ENCODE data around the gene TACC3.
"Not testable (repeated sequence)": the region's sequence is repeated elsewhere in the genome, so short reads cannot be mapped to it uniquely, and the experiment has no call there.

The TACC3 gene

DNA sequence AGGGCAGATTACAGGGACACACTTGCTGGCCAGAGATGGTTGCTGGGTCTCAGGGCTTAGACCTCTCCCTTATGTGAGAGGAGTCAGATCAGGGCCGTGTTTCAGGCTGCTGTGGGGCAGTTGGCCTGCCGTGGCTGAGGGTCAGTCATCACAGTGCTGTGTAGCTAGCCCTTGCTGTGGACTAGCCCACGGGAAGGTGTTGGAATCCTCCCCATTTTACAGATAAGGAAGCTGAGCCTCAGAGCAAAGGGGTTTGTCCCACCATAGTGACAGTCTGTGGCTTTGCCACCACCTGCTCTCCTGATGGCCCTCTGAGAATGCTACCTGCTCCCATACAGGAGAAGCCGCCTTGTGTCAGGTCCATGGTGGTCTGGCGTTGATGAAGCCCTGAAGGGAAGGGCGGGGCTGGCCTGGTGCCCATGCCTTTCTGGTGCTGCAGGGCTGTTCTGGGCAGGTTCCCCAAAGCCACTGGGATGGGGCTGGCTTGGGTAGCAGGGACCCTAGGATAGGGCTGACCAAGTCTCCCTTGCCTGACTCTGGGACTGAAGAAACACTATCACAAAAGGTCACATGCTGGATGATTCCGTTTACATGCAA, 34.8 kb upstream of the TACC3 start:
- peaks cover 4% of the 10 kb centered on the region for H3K27me3 Mint-ChIP-seq
- H3K9me3 Mint-ChIP-seq = no peaks in the 10 kb centered on the region
- H3K27ac Mint-ChIP-seq = no peak overlapping the region
- peaks cover 9% of the 10 kb centered on the region for H3K36me3 Mint-ChIP-seq
- peaks cover 14% of the 10 kb centered on the region for H3K4me1 Mint-ChIP-seq
- no peak for DNase-seq
- CTCF ChIA-PET = no interaction called here
- peak overlapping the region; percentile 32 for H3K4me3 Mint-ChIP-seq

DNA sequence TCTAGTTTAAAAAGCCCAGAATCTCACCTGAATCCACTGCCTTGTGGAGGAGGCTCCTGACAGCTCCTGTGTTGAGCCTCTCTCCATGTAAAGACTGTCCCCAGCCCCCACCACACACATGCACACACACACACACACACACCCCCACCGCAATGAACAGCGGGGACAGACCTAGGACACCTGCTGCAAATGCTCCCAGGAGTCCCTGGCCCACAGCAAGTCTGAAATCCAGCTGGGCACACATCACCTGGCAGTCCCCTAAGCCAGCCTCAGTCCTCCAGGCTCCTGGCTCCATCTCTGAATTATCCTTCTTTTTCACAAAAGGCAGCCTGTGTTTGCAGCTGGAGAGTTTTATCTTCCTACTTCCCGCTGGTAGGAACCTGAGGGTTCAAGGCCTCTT, 30.6 kb upstream of the TACC3 start:
- DNase-seq = no peak
- no peak overlapping the region for H3K4me3 Mint-ChIP-seq
- peaks cover 6% of the 10 kb centered on the region for H3K4me1 Mint-ChIP-seq
- no peaks in the 10 kb centered on the region for H3K27me3 Mint-ChIP-seq
- no peaks in the 10 kb centered on the region for H3K9me3 Mint-ChIP-seq
- H3K27ac Mint-ChIP-seq = no peak overlapping the region
- CTCF ChIA-PET = interaction anchor here (4.3 kb wide), 1 partner anchor 15 kb away, joined by 95 read pairs; no protein-coding TSS in a partner anchor
- peaks cover 39% of the 10 kb centered on the region for H3K36me3 Mint-ChIP-seq

GRCh38 chr4:1691737-1692373, 29.5 kb upstream of the TACC3 start:
- CTCF ChIA-PET = interaction anchor here (0.8 to 4.3 kb wide), 4 partner anchors 13 to 41 kb away, joined by 3 to 95 read pairs (median 4); no protein-coding TSS in a partner anchor
- peaks cover 45% of the 10 kb centered on the region for H3K36me3 Mint-ChIP-seq
- no peaks in the 10 kb centered on the region for H3K9me3 Mint-ChIP-seq
- peaks cover 6% of the 10 kb centered on the region for H3K4me1 Mint-ChIP-seq
- DNase-seq = no peak
- no peak overlapping the region for H3K27ac Mint-ChIP-seq
- no peaks in the 10 kb centered on the region for H3K27me3 Mint-ChIP-seq
- H3K4me3 Mint-ChIP-seq = no peak overlapping the region

DNA sequence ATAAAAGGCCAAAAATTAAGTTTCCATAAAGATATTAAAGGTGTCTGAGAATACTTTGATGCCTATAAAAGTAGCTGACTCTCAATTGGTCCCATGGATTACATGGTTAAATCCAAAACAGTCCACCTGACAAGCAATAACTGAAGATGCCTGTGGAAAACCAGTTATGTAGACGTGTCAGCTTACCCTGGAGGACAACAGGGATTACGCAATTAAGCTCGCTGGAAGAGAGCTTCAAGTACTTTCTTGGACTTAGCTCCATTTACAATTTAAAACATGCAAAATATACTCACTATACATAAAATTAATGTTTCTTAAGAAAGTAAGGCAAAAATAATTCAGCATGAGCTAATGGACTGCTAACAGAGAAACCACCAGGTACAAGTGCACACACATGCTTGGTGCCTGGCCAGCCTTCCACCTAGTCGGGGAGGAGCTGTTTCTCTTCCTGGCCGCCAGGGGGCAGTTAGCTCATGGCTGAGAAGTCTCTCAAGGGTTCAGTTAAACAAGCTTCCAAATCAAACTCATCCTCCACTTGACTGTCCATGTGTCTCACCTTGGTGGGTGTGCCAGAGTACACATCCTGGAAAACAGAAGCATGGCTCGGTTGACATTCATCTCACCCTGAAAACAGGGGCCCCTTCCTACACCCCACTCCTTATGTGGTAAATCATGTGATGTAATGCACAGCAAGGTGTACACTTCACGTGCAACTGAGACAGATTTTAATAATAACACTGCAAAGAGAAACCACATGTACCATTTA, 28.0 kb upstream of the TACC3 start:
- Mint-ChIP-seq H3K9me3 (no peaks in the 10 kb centered on the region), H3K36me3 (peaks cover 49% of the 10 kb centered on the region), H3K4me3 (no peak overlapping the region), H3K4me1 (peaks cover 6% of the 10 kb centered on the region), H3K27ac (peak overlapping the region; percentile 76), H3K27me3 (no peaks in the 10 kb centered on the region)
- peak; percentile 85 for DNase-seq
- CTCF ChIA-PET = interaction anchor here (0.8 to 5.0 kb wide), 15 partner anchors 10 to 913 kb away, joined by 3 to 96 read pairs (median 6); partner anchors contain the start of genes FAM53A, SLBP, TACC3 and TMEM129

GRCh38 chr4:1695913-1696312, 25.4 kb upstream of the TACC3 start:
- no peaks in the 10 kb centered on the region for H3K27me3 Mint-ChIP-seq
- no peak for DNase-seq
- CTCF ChIA-PET = interaction anchor here (5.0 kb wide), 1 partner anchor 30 kb away, joined by 96 read pairs; no protein-coding TSS in a partner anchor
- H3K4me3 Mint-ChIP-seq = no peak overlapping the region
- H3K36me3 Mint-ChIP-seq = peaks cover 52% of the 10 kb centered on the region
- no peaks in the 10 kb centered on the region for H3K9me3 Mint-ChIP-seq
- no peak overlapping the region for H3K27ac Mint-ChIP-seq
- H3K4me1 Mint-ChIP-seq = peaks cover 4% of the 10 kb centered on the region

DNA sequence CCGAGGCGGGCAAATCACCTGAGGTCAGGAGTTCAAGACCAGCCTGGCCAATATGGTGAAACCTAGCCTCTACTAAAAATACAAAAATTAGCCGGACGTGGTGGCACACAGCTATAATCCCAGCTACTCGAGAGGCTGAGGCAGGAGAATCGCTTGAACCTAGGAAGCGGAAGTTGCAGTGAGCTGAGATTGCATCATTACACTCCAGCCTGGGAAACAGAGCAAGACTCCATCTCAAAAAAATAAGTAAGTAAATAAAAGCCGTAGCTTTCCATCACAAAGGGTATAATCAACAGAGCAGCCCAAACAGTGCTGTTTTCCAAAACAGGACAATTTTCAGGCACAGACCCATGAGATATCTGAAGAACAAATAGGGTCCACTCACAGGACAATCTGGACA, 19.6 kb upstream of the TACC3 start:
- H3K27me3 Mint-ChIP-seq, H3K9me3 Mint-ChIP-seq, H3K4me3 Mint-ChIP-seq, H3K27ac Mint-ChIP-seq, DNase-seq: not testable (repeated sequence)
- Mint-ChIP-seq H3K36me3 (peaks cover 56% of the 10 kb centered on the region), H3K4me1 (peaks cover 29% of the 10 kb centered on the region)
- CTCF ChIA-PET = interaction anchor here (1.5 to 10.9 kb wide), 2 partner anchors 9 to 12 kb away, joined by 3 to 95 read pairs; no protein-coding TSS in a partner anchor

GRCh38 chr4:1703867-1704266, 17.5 kb upstream of the TACC3 start:
- H3K27ac Mint-ChIP-seq = no peak overlapping the region
- peaks cover 41% of the 10 kb centered on the region for H3K4me1 Mint-ChIP-seq
- peaks cover 61% of the 10 kb centered on the region for H3K36me3 Mint-ChIP-seq
- H3K4me3 Mint-ChIP-seq = no peak overlapping the region
- CTCF ChIA-PET = interaction anchor here (0.5 to 10.9 kb wide), 2 partner anchors 11 to 22 kb away, joined by 3 to 95 read pairs; no protein-coding TSS in a partner anchor
- no peak for DNase-seq
- no peaks in the 10 kb centered on the region for H3K9me3 Mint-ChIP-seq
- H3K27me3 Mint-ChIP-seq = no peaks in the 10 kb centered on the region

- no peak overlapping the region for H3K27ac Mint-ChIP-seq
- CTCF ChIA-PET = interaction anchor here (10.9 kb wide), 1 partner anchor 13 kb away, joined by 95 read pairs; no protein-coding TSS in a partner anchor
- peaks cover 59% of the 10 kb centered on the region for H3K4me1 Mint-ChIP-seq
- H3K36me3 Mint-ChIP-seq = peaks cover 62% of the 10 kb centered on the region
- H3K27me3 Mint-ChIP-seq = no peaks in the 10 kb centered on the region
- no peaks in the 10 kb centered on the region for H3K9me3 Mint-ChIP-seq
- DNase-seq = no peak
- no peak overlapping the region for H3K4me3 Mint-ChIP-seq
Observed at GRCh38 chr4:1705732-1706131, 15.6 kb upstream of the TACC3 start.

- peaks cover 66% of the 10 kb centered on the region for H3K36me3 Mint-ChIP-seq
- H3K4me1 Mint-ChIP-seq = peaks cover 66% of the 10 kb centered on the region
- DNase-seq = no peak
- no peaks in the 10 kb centered on the region for H3K9me3 Mint-ChIP-seq
- CTCF ChIA-PET = interaction anchor here (10.9 kb wide), 1 partner anchor 13 kb away, joined by 95 read pairs; no protein-coding TSS in a partner anchor
- no peak overlapping the region for H3K4me3 Mint-ChIP-seq
- H3K27ac Mint-ChIP-seq = no peak overlapping the region
- H3K27me3 Mint-ChIP-seq = peaks cover under 1% of the 10 kb centered on the region
Observed at GRCh38 chr4:1706358-1706757, 15.0 kb upstream of the TACC3 start.

GRCh38 chr4:1708581-1708980, 12.7 kb upstream of the TACC3 start:
- Mint-ChIP-seq H3K4me1 (peaks cover 56% of the 10 kb centered on the region), H3K4me3 (peak overlapping the region; percentile 31), H3K27me3 (peaks cover 3% of the 10 kb centered on the region), H3K27ac (no peak overlapping the region), H3K36me3 (peaks cover 56% of the 10 kb centered on the region), H3K9me3 (no peaks in the 10 kb centered on the region)
- CTCF ChIA-PET = interaction anchor here (1.2 to 10.9 kb wide), 2 partner anchors 16 to 19 kb away, joined by 3 to 95 read pairs; no protein-coding TSS in a partner anchor
- DNase-seq = no peak

DNA sequence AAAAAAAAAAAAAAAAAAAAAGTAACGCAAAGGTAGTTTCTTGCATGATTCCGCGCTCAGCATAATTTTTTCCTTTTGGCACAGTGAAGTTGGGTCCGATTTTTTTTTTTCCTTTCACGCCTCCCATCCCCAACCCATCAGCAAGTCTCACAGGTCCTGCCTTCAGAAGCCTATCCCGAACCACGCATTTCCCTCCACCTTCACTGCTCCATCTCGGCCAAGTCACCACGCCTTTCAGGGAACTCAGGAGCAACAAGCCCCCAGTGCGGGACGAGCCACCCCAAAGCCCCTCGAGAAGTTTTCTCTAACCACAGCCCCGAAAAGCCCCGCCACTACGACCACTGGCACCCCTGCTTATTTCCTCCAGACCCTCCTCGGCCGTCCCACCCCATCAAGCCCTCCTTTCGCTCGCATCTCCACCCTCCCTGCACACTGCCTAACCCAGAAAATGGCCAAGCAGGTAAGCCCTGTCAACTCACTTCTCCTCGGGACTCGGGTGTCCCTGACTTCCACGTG, 10.2 kb upstream of the TACC3 start:
- CTCF ChIA-PET = interaction anchor here (3.3 kb wide), 1 partner anchor 17 kb away, joined by 26 read pairs; no protein-coding TSS in a partner anchor
- Mint-ChIP-seq H3K27ac (peak overlapping the region; percentile 95), H3K36me3 (peaks cover 50% of the 10 kb centered on the region), H3K4me3 (peak overlapping the region; percentile 94), H3K9me3 (no peaks in the 10 kb centered on the region), H3K4me1 (peaks cover 67% of the 10 kb centered on the region), H3K27me3 (peaks cover 3% of the 10 kb centered on the region)
- DNase-seq = no peak

GRCh38 chr4:1711571-1712215, 9.6 kb upstream of the TACC3 start:
- CTCF ChIA-PET = interaction anchor here (1.0 to 3.3 kb wide), 2 partner anchors 9 to 18 kb away, joined by 3 to 26 read pairs; partner anchors contain the start of genes TACC3 and TMEM129
- Mint-ChIP-seq H3K9me3 (no peaks in the 10 kb centered on the region), H3K4me1 (peaks cover 67% of the 10 kb centered on the region), H3K36me3 (peaks cover 47% of the 10 kb centered on the region), H3K27me3 (peaks cover 3% of the 10 kb centered on the region), H3K27ac (peak overlapping the region; percentile 95), H3K4me3 (peak overlapping the region; percentile 94)
- DNase-seq = peak; percentile 60

- Mint-ChIP-seq H3K27ac (peak within 1 kb of the TSS; percentile 97), H3K4me1 (peaks cover 67% of the 10 kb centered on the region), H3K9me3 (no peaks in the 10 kb centered on the region), H3K27me3 (peaks cover 3% of the 10 kb centered on the region), H3K4me3 (peak within 1 kb of the TSS; percentile 100), H3K36me3 (peaks cover 48% of the 10 kb centered on the region)
- DNase-seq = peak; percentile 99
- CTCF ChIA-PET = interaction anchor here (1.0 to 3.3 kb wide), 3 partner anchors 8 to 19 kb away, joined by 3 to 26 read pairs (median 3); partner anchors contain the start of genes TACC3 and TMEM129
Observed at GRCh38 chr4:1712216-1713002, 8.9 kb upstream of the TACC3 start, which contains the start of gene SLBP. Gene SLBP, minus strand, starts transcription at chr4:1712319. Its CDS starts 131 bp downstream, at chr4:1712188.
